SK-N-MC (cell line): ENCODE measurements around the gene SLC9A9.

ENCODE experiments used
- EZH2 ChIP-seq: fragments of 200-600 bp; sonication (generic); IDR thresholded peaks from one replicate; pipeline ENCODE4 v1.6.1; 2017; ENCODE audit warnings: antibody characterized with exemption
- FOXP2 ChIP-seq: optimal IDR thresholded peaks from 2 replicates; pipeline ENCODE3; 2011; ENCODE audit warnings: mild to moderate bottlenecking, moderate library complexity; ENCODE audit not compliant: insufficient read depth; ENCODE audit errors: extremely low read length, control extremely low read depth
- POLR2AphosphoS5 ChIP-seq: IDR thresholded peaks from 2 replicates; pipeline ENCODE4 v1.6.1; 2012; ENCODE audit warnings: mild to moderate bottlenecking, low read depth, low read length, borderline replicate concordance

GRCh38 chr3:143686638-143687197 lies 161.6 kb downstream of the SLC9A9 start:
- TF ChIP-seq EZH2 (no peak), POLR2AphosphoS5 (no peak), FOXP2 (no peak)
